ENCODE measurements around the gene ARHGAP24. TPM values are rescaled to one million over a fixed set of nuclear protein-coding genes. Genes with fewer than 3 reads are reported as not detected.

Gene ARHGAP24
- total and polyA plus RNA-seq, 12 donors: 0.72 to 53.4 (median 4.4) TPM

DNA sequence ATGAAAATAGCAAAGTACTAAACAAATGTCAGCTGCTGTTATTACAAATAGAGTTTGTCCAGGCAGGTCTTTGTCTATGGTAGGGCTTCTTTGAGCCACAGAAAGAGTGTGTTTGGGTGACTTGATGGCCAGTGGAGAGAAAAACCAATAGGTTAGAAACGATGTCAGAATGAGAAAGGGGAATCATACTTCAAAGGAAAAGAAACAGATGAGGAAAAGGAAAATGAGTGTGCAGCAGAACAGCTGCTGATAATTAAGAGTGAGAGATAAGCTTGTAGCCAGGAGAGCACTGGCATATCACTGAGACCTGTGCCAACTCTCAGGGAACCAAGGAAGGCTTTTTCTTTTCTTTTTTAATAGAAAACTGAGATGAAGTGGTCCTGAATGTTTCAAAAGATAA lies 257.2 kb downstream of the ARHGAP24 start:
- H3K9me3 ChIP-seq (replicated peaks in 1 of 3): no peaks in the 10 kb centered on the region
- no peak overlapping the region for H3K27ac ChIP-seq
- WGBS, 4 donors: 23 to 48% (median 39%) methylated on average over 1 of the region's 1 CpG
- no peak for DNase-seq
- no peaks in the 10 kb centered on the region for H3K36me3 ChIP-seq (replicated peaks in 1 of 2)
- intact Hi-C loops (cut with DNase I): no loop called here
- peaks cover 5 to 13% of the 10 kb centered on the region in 2 donors for H3K4me1 ChIP-seq (replicated peaks in 1 of 2)
- H3K4me3 ChIP-seq: no peak overlapping the region
- TF ChIP-seq, protein P1, sequence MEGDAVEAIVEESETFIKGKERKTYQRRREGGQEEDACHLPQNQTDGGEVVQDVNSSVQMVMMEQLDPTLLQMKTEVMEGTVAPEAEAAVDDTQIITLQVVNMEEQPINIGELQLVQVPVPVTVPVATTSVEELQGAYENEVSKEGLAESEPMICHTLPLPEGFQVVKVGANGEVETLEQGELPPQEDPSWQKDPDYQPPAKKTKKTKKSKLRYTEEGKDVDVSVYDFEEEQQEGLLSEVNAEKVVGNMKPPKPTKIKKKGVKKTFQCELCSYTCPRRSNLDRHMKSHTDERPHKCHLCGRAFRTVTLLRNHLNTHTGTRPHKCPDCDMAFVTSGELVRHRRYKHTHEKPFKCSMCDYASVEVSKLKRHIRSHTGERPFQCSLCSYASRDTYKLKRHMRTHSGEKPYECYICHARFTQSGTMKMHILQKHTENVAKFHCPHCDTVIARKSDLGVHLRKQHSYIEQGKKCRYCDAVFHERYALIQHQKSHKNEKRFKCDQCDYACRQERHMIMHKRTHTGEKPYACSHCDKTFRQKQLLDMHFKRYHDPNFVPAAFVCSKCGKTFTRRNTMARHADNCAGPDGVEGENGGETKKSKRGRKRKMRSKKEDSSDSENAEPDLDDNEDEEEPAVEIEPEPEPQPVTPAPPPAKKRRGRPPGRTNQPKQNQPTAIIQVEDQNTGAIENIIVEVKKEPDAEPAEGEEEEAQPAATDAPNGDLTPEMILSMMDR (IDR thresholded peaks at IDR 0.05): no peak
- TF ChIP-seq POLR2A (IDR thresholded peaks at IDR 0.05): no peak
- peaks cover 7% of the 10 kb centered on the region for H3K27me3 ChIP-seq

DNA sequence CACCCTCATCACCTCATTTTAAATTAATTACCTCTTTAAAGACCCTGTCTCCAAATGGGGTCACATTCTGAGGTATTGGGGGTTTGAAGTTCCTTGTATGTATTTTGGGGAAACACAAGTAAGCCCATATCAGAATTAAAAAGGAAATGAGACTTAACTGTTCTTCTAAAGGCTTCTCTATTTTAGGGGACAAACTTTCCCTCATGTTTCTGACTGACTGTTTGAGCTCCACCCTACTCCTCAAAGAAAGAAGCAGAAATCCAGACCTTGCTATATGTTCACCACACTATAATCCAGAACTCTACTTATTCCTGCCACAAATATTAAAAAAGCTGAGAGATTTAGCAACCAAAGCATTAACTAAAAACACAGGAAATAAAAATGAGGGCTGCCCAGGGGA lies 258.8 kb downstream of the ARHGAP24 start:
- H3K27ac ChIP-seq: peak overlapping the region in 2 of 5 donors; percentile 35 to 57
- H3K36me3 ChIP-seq (replicated peaks in 1 of 2): no peaks in the 10 kb centered on the region
- H3K27me3 ChIP-seq: peaks cover 7% of the 10 kb centered on the region
- TF ChIP-seq, protein P1 (IDR thresholded peaks at IDR 0.05): no peak
- no peak for TF ChIP-seq POLR2A (IDR thresholded peaks at IDR 0.05)
- no peak for DNase-seq
- H3K4me3 ChIP-seq: no peak overlapping the region
- H3K9me3 ChIP-seq (replicated peaks in 1 of 3): no peaks in the 10 kb centered on the region
- intact Hi-C loops (cut with DNase I): no loop called here
- peaks cover 5 to 13% of the 10 kb centered on the region in 2 donors for H3K4me1 ChIP-seq (replicated peaks in 1 of 2)

DNA sequence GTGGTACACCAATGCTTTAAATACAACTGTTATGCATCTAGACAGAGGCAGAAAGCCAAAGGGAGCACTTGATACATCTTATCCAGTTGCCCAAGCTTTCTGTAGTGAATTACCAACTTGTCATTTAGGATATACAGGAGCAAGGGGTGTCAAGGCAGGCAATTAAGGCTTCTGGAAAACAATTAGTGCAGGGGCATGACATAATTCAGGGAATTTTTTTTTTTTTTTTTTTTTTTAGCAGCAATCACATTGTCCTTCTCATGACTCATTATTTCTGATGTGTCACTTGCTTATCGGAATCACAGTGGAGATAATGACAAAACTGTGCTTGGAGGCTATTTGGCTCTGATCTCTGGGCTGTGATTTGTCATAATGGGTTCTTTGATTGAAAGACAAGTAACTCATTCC lies 259.5 kb downstream of the ARHGAP24 start:
- 14 to 29% (median 19%) methylated on average over 1 of the region's 1 CpG for WGBS, 4 donors
- H3K27ac ChIP-seq: peak overlapping the region in 2 of 5 donors; percentile 35 to 57
- DNase-seq: peak in 3 of 7 donors; percentile 30 to 43 (median 32)

DNA sequence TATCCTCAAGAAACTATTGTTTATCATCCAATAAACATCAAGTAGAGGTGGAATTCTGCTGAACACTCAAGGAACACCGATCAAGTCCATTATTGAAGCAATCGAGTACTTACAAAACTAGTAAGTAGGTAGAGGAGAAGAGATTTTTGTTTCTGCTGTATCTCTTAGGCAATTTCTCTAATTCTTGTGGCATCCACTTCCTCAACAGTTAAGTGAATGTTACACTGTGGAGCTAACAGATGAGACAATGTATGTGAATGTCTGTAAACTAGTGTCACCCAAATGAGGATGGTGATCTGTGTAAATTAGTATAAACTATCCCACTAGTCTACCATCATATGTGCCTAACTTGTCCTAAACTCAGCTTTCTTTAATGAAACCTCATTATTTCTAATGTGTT lies 261.6 kb downstream of the ARHGAP24 start:
- Histone ChIP-seq H3K27ac (no peak overlapping the region), H3K9me3 (replicated peaks in 1 of 3) (no peaks in the 10 kb centered on the region), H3K4me1 (replicated peaks in 1 of 2) (peaks cover 5 to 13% of the 10 kb centered on the region in 2 donors), H3K36me3 (replicated peaks in 1 of 2) (no peaks in the 10 kb centered on the region), H3K4me3 (no peak overlapping the region), H3K27me3 (peaks cover 7% of the 10 kb centered on the region)
- DNase-seq: no peak
- WGBS, 4 donors: 72 to 87% (median 80%) methylated on average over 2 of the region's 2 CpGs
- TF ChIP-seq, protein P1 (IDR thresholded peaks at IDR 0.05): no peak
- TF ChIP-seq POLR2A (IDR thresholded peaks at IDR 0.05): no peak
- intact Hi-C loops (cut with DNase I): no loop called here

More for the DNA sequence above, 259.5 kb downstream of the ARHGAP24 start:
- intact Hi-C loops (cut with DNase I): no loop called here
- Histone ChIP-seq H3K27me3 (peaks cover 7% of the 10 kb centered on the region), H3K4me3 (no peak overlapping the region), H3K9me3 (replicated peaks in 1 of 3) (no peaks in the 10 kb centered on the region), H3K4me1 (replicated peaks in 1 of 2) (peaks cover 5 to 13% of the 10 kb centered on the region in 2 donors), H3K36me3 (replicated peaks in 1 of 2) (no peaks in the 10 kb centered on the region)
- TF ChIP-seq POLR2A (IDR thresholded peaks at IDR 0.05): no peak
- TF ChIP-seq, protein P1 (IDR thresholded peaks at IDR 0.05): no peak
